GM19372 (cell line): Measurements from ENCODE around the gene UBAP1L.
"Not testable (repeated sequence)": the region's sequence is repeated elsewhere in the genome, so short reads cannot be mapped to it uniquely, and the experiment has no call there.

Experiments used
- ATAC-seq: cut with Tn5 transposase; IDR thresholded peaks from one replicate; pipeline ENCODE4 v1.9.1; 2021; ENCODE audit warnings: mild to moderate bottlenecking, low read depth, moderate library complexity; ENCODE audit not compliant: unreplicated experiment

UBAP1L gene

DNA sequence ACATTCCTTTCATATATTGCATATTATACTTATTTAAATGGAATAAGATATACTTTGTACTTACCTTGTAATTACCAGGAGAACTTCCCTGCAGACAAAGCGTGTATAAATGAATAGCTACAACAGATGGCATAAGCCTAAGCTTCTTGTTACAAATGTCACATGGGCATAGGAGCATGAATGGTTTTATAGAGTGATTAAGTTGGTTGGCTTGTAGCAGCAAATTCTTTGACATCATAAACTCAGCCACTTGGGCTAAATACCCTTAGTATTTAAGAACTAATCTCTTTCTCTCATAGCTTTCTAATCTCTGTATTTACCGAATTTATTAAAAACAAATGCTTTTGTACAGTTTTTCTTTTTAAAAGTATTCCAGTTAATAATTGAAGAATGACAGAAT is at the start of gene UBAP1L:
TSS of gene UBAP1L (minus strand) at position 115 of the 400 bp plus-strand sequence. CDS start 8,985 bp downstream, outside the sequence.
- no peak for ATAC-seq

DNA sequence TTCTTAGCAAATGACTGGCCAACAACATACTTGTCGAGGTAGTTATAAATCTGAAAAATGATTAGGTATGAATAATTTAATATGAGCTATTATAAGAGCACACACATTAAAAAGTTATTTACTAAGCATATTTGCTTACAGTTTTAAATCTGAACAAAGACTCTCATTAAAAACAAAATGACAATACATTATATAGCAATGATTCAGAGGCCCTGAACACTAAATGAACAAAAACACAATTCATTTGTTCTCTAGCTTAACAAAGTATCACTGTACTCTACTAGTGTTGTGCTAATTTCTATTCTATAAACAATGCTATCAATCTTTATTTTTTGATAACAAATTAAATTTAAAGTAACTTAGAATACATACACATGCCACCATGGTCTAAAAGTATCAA is 49.1 kb upstream of the UBAP1L start:
- no peak for ATAC-seq

DNA sequence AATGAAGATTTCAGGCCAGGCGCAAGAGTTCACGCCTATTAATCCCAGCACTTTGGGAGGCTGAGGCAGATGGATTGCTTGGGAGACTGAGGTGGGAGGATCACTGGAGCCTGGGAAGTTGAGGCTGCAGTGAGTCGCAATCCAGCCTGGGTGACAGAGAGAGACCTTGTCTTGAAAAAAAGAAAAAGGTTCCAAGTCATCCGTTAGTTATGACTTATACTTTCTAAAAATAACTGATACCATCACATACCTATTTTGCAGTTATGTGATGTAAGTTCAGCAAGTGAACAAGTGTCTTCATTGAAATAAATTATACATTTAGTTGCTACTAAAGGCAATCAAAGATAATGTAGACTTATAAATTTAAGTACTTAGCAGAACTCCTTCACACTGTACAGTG is 48.0 kb upstream of the UBAP1L start:
- no peak for ATAC-seq

DNA sequence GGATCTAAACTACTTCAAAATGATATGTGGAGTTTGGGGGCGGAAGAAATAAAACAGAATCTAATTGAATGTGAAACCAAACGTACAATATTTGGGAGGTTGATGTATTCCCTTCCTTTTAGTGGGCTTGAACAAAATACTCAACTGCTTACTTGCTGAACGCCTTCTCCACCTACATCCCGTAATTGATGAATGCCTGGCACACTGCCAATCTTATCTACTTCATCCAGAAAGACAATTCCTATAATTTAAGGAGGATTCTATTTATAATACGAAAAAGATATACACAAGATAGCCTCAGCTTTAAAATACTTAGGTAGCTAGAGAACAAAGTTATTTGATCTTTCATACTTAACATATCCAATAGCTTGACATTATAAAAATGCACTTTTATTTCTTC is 41.7 kb upstream of the UBAP1L start:
- ATAC-seq: no peak

DNA sequence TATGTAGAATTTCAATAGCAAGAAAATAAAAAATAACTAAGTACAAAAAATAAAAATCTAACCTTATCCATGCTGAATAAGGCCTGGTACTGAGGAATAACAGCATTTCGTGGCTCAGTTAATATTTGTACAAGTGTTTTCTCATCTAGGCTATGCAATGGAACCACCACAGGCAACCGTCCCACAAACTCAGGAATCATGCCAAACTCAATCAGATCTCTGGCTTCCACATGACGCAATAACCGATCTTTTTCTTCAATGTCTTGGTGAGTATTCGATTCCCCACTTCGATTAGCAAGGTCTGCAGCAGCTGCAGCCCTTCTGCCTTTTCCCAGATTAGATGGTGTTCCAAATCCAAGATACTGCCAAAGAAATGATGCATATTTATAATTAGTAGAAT is 39.7 kb upstream of the UBAP1L start:
- no peak for ATAC-seq

DNA sequence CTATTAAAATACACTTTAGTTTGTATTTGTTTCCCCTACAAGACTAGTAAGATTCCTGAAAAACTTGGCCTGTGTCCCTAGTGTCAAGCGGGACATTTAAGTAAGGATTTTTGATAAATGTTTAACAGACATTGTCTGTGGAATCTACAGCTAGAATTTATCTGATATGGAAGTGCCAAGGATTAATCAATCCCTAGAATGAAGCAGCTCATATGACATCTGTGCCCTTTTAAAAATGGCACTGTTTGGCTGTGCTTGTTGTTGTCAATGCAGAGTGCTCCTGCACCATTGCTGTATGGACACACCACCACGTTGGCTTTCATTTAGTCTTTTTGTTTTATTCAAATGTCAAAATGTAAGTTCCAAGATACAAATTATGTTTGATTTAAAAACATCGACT is 32.9 kb upstream of the UBAP1L start:
- no peak for ATAC-seq

DNA sequence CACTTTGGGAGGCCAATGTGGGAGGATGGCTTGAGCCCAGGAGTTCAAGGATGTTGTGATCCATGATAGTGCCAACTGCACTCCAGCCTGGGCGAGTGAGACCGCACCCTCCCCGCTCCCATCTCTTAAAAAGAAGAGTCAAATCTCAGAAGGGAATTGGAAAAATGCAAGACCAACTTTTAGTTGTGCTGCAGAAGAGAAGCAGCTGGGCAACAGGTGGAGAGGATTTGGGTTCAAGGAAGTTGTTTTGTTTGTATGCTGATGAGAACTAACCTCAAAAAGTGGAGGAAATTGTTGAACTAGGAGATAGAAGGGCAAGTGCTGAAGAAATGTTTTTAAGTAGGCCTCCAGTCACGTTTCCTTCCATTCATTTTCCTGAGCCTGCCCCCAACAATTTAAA is 31.4 kb upstream of the UBAP1L start:
- no peak for ATAC-seq

DNA sequence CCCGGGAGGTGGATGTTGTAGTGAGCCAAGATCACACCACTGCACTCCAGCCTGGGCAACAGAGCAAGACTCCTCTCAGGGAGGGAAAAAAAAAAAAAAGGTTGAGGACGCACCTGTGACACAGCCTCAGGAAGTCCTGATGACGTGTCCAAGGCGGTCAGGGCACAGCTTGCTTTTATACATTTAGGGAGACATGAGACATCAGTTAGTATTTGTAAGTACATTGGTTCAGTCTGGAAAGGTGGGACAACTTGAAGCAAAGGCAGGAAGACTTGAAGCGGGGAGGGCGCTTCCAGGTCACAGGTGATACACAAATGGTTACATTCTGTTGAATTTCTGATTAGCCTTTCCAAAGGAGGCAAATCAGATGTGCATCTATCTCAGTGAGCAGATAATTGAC is 23.6 kb upstream of the UBAP1L start:
- ATAC-seq: not testable (repeated sequence)

DNA sequence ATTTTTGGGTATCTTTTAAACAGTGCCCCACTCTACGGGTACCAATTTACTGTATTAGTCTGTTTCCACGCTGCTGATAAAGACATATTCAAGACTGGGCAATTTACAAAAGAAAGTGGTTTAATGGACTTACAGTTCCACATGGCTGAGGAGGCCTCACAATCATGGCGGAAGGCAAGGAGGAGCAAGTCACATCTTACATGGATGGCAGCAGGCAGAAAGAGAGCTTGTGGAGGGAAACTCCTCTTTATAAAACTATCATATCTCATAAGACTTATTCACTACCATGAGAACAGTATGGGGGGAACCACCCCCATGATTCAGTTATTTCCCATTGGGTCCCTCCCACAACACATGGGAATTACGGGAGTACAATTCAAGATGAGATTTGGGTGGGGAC is 22.9 kb upstream of the UBAP1L start:
- not testable (repeated sequence) for ATAC-seq

DNA sequence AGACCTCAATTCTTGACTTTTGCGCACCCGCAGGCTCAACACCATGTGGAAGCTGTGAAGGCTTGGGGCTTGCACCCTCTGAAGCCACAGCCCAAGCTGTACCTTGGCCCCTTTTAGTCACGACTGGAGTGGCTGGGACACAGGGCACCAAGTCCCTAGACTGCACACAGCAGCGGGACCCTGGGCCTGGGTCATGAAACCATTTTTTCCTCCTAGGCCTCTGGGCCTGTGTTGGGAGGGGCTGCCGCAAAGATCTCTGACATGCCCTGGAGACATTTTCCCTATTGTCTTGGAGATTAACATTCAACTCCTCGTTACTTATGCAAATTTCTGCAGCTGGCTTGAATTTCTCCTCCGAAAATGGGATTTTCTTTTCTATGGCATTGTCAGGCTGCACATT is 22.1 kb upstream of the UBAP1L start:
- not testable (repeated sequence) for ATAC-seq

DNA sequence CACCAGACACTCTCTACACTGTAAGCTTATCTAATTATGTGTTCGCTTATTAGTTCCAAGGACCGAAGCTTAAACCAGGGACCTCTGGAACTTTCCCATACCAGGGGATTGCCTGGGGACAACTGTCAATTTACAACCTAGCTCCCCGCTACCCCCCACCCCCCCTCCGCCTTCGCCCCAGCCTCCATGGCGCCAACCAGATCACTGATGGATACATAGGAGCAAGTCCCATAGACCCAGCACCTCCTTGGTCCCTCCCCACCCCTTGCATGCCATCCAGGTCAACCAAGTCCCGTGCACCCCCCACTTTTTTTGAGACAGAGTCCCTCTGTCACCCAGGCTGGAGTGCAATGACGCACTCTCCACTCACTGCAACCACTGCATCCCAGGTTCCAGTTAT is 19.5 kb upstream of the UBAP1L start:
- no peak for ATAC-seq

DNA sequence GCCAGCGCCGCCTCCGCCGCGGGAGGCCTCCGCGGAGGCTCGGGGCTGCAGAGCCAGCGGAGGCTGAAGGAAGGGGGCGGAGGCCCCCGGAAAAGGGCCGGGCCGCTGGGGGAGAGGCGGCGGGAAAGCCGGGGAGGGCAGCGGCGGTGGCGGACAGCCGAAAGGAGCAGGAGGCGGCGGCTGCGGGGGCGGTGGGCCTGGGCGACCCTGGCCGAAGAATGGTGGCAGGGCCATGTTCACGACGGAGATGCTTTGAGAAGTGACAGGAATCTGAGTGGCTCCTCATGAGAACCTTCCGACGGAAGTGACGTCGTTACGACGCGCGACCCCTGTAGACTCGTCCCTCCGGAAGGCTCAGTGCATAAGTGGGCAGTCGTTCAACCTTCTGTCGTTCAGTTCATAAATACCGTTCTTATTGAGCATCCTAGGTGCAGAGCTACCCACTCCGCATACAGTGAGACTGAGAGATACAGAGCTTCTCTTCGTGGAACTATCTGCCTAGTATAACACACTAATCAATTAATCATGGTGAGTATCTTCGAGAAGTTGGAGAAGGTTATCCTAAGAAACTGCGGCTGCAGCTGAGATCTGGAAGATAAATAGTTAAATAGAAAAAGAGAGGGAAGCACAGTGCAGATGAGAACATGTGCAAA is 18.7 kb upstream of the UBAP1L start, which contains the start of gene PDCD7:
TSS of gene PDCD7 (minus strand) at position 261 of the 653 bp plus-strand sequence. CDS start at position 234, 27 bp downstream.
- ATAC-seq: peak; percentile 78

DNA sequence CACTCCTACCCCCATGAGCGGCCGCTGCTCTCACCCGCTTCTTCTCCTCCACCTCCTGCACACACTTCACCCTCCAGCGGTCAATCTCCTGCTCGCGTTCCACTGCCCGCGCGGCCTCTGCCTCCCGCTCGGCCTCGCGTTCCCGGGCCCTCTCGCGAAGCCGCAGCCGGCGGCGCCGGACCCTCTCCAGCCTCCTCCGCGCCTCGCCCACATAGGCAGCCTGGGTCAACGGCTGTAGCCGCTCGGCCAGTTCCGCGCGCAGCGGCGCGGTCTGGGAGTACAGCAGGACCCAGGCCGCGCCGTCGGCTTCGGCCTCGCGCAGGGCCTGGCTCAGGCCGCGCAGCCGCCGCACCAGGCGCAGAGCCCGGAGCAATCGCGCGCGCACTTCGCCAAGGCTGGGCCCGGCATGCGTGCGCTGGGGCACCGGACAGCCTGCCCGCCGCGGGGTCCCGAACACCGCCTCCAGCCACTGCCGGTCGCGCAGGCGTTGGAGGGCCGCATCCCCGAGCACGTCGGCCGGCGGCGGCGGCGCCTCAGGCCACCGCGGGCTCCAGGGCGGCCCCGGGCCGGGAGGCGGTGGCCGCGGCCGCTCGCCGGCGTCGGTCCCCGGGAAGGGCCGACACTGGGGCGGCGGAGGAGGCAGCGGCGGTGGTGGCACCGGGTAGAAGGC is 18.0 kb upstream of the UBAP1L start:
- peak; percentile 43 for ATAC-seq

DNA sequence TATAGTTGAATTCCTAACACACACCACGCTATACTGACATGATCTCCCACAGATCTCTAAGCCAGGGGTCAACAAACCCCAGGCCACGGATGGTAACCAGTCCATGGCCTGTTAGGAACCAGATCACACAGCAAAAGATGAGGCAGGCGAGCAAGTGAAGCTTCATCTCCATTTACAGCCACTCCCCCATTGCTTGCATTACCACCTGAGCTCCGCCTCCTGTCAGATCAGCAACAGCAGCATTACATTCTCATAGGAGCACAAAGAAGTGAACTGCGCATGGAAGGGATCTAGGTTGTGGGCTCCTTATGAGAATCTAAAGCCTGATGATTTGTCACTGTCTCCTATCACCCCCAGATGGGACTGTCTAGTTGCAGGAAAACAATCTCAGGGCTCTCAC is 15.9 kb upstream of the UBAP1L start:
- ATAC-seq: no peak

DNA sequence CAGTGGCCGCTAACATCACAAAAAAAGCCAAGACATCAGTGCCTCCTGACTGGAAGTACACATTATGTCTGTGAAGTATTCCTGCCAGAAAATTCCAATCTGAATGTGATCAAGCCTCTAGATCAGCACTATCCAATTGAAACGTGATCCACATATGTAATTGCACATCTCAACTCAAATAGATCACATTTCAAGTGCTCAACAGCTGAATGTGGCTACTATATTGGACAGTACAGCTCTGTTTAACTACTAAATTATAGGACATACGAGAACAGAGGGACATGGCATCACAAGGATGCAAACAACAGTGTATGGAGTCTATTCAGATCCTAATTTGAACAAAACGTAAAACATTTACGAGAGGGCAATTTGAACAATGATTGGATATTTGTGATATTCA is 542 bp upstream of the UBAP1L start:
- ATAC-seq: no peak

DNA sequence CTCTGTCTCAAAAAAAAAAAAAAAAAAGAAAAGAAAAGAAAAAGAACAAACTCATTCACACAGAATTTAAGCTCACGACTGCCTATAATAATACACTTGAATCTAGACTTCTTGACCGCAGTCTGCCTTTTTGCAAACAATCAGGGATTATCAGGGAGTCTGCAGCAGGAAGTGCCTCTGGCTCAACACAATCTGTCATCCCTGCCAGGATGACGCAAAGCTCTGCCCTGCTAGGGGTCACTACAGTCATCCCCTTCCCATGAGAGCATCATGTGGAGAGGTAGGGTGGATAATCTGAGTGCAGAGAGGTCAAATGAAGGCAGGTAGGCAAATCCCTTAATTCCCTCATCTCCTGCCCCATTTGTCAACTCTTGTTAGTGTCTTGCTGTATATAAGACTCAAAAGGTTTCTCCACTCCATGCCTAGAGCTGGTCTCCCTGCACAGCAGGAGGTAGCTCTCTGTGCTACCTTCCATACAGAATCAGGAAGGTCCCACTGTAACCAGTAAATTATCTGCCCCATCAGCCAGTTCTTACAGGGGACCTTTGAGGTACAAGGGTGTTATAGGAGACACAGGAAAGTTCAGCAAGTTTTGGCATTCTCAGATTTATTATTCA is 4.2 kb downstream of the UBAP1L start:
- ATAC-seq: no peak

DNA sequence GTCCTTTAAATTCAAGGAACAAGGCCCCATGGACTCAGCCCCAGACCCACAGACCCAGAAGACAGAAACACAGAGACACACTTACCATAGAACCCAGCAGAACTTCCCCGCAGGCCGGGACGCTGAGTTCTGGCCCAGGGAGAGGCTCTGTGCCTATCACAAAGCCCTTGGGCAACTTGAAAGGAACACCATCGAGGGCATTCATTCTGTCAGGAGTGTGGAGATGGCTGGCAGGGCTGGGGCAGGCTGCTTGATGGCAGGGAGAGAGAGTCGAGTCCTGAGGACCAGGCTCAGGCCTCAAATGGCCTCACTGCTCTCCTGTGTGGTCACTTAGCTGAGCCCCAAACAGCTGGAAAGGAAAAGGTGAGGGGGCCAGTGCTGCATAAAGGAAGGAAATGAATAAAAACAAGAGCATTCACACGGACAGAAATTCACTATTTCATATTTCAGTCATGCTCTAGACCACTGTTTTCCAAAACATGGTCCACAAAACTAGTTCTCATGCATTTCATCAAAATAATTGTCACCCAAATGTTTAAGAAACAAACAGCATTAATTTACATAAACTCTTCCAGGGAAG is 8.9 kb downstream of the UBAP1L start:
- no peak for ATAC-seq

DNA sequence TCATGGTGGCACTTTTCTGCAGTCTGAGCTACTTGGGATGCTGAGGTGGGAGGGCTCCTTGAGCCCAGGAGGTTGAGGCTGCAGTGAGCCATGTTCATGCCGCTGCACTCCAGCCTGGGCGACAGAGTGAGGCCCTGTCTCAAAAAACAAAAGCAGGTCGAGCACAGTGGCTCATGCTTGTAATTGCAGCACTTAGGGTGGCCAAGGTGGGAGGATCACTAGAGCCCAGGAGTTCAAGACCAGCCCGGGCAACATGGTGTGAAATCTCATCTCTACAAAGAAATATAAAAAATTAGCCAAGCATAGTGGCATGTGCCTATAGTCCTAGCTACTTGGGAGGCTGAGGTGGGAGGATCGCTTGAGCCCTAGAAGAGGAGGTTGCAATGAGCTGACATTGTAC is 10.0 kb downstream of the UBAP1L start:
- no peak for ATAC-seq

DNA sequence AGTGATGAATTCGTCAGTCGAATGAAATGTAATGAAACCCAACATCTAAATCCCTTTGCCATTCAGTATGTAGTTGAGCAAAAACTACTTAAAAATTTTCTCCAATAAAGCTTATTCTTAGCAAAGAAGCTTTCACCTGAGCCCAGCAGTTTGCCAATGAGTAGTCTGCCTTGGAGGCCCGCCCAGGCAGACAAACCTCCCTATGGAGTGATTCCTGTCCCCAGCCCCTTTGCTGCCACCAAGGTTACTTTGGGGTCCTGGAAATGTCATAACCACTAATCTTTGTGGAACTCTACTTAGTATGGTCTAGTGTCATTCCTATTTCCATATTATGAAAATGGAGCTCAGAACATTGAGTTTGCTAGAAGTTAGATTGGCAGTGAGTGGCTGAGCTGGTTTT is 12.1 kb downstream of the UBAP1L start:
- ATAC-seq: no peak

DNA sequence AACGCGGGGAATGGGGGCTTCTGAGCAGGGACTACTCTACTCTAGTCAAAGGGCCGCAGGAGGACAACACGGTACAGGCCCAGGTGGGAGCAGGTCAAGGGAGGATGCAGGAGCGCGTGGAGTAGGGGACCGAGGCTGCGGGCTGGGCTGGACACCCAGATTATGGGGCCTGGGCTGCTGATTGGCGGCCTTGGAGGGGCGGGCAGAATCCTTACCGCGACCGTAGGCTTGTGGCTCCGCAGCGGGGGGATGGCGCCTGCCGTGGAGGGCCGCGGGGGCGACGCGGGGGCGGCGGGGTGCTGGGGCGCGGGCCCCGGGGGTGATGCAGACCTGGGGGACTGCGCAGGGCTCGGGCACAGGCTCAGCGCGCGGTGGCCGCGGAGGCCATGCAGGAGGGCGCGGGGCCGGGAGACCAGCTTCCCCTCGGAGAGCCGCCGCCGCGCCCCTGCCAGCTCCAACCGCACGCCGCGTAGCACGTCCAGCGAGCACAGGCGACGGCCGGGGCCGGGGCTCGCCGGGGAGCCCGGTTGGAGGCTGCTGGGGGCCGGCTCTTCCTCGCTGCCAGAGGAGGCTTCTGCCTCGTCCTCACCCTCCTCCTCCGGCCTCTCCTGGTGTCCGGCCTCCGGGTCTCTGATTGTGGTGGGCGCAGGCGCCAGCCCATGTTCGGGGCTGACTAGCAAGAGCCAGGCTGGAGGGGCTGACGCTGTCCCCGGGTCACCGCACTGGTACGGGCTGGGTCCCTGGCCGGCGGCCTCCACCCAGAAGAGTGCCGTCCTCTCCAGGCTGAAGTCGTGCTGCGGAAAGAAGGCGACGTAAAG is 12.9 kb downstream of the UBAP1L start:
- no peak for ATAC-seq
